Measurements from ENCODE around the gene PGBD5.

DNA sequence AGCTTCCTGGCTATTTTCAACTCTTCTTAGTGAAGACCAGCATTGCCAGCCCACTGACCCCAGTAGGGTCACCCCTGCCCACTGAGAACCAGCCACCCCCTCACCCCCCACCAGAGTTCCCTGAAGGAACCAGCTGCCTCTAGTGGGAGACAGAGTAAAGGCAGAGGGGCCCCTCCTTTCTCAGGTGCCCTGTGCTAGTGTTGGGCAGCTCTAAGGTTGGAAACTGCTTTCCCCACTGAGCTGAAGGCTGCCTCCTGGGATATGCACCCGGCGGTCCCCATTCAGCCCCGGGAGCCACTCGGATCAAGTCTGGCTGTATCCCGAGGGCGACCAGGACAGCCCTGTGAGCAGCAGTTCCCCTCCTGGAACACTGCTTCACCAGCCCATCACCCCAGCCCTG is 111.0 kb downstream of the PGBD5 start:
- TF ChIP-seq, protein P1, sequence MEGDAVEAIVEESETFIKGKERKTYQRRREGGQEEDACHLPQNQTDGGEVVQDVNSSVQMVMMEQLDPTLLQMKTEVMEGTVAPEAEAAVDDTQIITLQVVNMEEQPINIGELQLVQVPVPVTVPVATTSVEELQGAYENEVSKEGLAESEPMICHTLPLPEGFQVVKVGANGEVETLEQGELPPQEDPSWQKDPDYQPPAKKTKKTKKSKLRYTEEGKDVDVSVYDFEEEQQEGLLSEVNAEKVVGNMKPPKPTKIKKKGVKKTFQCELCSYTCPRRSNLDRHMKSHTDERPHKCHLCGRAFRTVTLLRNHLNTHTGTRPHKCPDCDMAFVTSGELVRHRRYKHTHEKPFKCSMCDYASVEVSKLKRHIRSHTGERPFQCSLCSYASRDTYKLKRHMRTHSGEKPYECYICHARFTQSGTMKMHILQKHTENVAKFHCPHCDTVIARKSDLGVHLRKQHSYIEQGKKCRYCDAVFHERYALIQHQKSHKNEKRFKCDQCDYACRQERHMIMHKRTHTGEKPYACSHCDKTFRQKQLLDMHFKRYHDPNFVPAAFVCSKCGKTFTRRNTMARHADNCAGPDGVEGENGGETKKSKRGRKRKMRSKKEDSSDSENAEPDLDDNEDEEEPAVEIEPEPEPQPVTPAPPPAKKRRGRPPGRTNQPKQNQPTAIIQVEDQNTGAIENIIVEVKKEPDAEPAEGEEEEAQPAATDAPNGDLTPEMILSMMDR (IDR thresholded peaks at IDR 0.05; ENCODE audit: low read depth, low read length) = peak; percentile 32; the same call in 1 of the 2 replicates
- TF ChIP-seq EZH2phosphoT487 (IDR thresholded peaks at IDR 0.05; ENCODE audit: low read depth) = no peak
